H9 (cell line): ENCODE data around the gene ERC1. TPM values are rescaled to one million over a fixed set of nuclear protein-coding genes. Genes with fewer than 3 reads are reported as not detected.

Experiments used
- DNase-seq: peaks from one replicate; pipeline ENCODE4 v3.0.0-alpha.2; 2017
- H2AFZ ChIP-seq: one replicate; pipeline ENCODE4 v1.6.1; 2013; ENCODE audit warnings: mild to moderate bottlenecking, low read length, control low read depth, moderate library complexity
- H2AK5ac ChIP-seq: 2 replicates; pipeline ENCODE4 v1.6.1; 2013; ENCODE audit warnings: low read length, control low read depth, mixed read lengths; ENCODE audit not compliant: insufficient read length
- H2BK120ac ChIP-seq: one replicate; pipeline ENCODE4 v1.6.1; 2013; ENCODE audit warnings: low read depth, mild to moderate bottlenecking, low read length, control low read depth, inconsistent platforms; ENCODE audit not compliant: poor library complexity, severe bottlenecking
- H2BK12ac ChIP-seq: 2 replicates; pipeline ENCODE4 v1.6.1; 2013; ENCODE audit warnings: low read length, control low read depth, mixed read lengths, low read depth; ENCODE audit not compliant: insufficient read length
- H2BK15ac ChIP-seq: 2 replicates; pipeline ENCODE4 v1.6.1; 2013; ENCODE audit warnings: low read depth, low read length, control low read depth
- H2BK20ac ChIP-seq: one replicate; pipeline ENCODE4 v1.6.1; 2013; ENCODE audit warnings: low read depth, mild to moderate bottlenecking, low read length, control low read depth, inconsistent platforms; ENCODE audit not compliant: poor library complexity, severe bottlenecking
- H2BK5ac ChIP-seq: 2 replicates; pipeline ENCODE4 v1.6.1; 2013; ENCODE audit warnings: low read length, control low read depth, mixed read lengths; ENCODE audit not compliant: insufficient read length
- H3K14ac ChIP-seq: 2 replicates; pipeline ENCODE4 v1.6.1; 2013; ENCODE audit warnings: low read length, control low read depth; ENCODE audit not compliant: insufficient read depth
- H3K18ac ChIP-seq: 2 replicates; pipeline ENCODE4 v1.6.1; 2013; ENCODE audit warnings: low read depth, mild to moderate bottlenecking, mixed read lengths, low read length, control low read depth; ENCODE audit not compliant: insufficient read length
- H3K23ac ChIP-seq: 2 replicates; pipeline ENCODE4 v1.6.1; 2013; ENCODE audit warnings: low read length, control low read depth, mixed read lengths, low read depth; ENCODE audit not compliant: insufficient read length
- H3K23me2 ChIP-seq: 2 replicates; pipeline ENCODE4 v1.6.1; 2013; ENCODE audit warnings: low read depth, mild to moderate bottlenecking, mixed read lengths, low read length, control low read depth; ENCODE audit not compliant: insufficient read length, poor library complexity, severe bottlenecking
- H3K27ac ChIP-seq: 2 replicates; pipeline ENCODE4 v1.5.1; 2013; ENCODE audit warnings: low read length, control low read depth, mixed read lengths, low read depth; ENCODE audit not compliant: insufficient read length
- H3K27me3 ChIP-seq: 2 replicates; pipeline ENCODE4 v1.6.1; 2013; ENCODE audit warnings: low read length, control low read depth, inconsistent platforms; ENCODE audit not compliant: insufficient read depth
- H3K4ac ChIP-seq: 2 replicates; pipeline ENCODE4 v1.6.1; 2013; ENCODE audit warnings: low read depth, mild to moderate bottlenecking, control low read depth, inconsistent platforms, low read length, moderate library complexity
- H3K4me1 ChIP-seq: 2 replicates; pipeline ENCODE4 v1.6.1; 2013; ENCODE audit warnings: low read length, control low read depth, inconsistent platforms; ENCODE audit not compliant: insufficient read depth
- H3K4me2 ChIP-seq: 2 replicates; pipeline ENCODE4 v1.6.1; 2013; ENCODE audit warnings: low read length, control low read depth, mixed read lengths; ENCODE audit not compliant: insufficient read length, insufficient read depth
- H3K56ac ChIP-seq: 2 replicates; pipeline ENCODE4 v1.6.1; 2013; ENCODE audit warnings: low read depth, mild to moderate bottlenecking, mixed read lengths, low read length, control low read depth; ENCODE audit not compliant: insufficient read length
- H3K79me1 ChIP-seq: 2 replicates; pipeline ENCODE4 v1.6.1; 2013; ENCODE audit warnings: low read depth, mild to moderate bottlenecking, moderate library complexity, low read length, control low read depth, inconsistent platforms; ENCODE audit not compliant: insufficient read depth, poor library complexity, severe bottlenecking
- H3K79me2 ChIP-seq: 2 replicates; pipeline ENCODE4 v1.6.1; 2013; ENCODE audit warnings: low read length, control low read depth, inconsistent platforms; ENCODE audit not compliant: insufficient read depth
- H3K9ac ChIP-seq: 2 replicates; pipeline ENCODE4 v1.6.1; 2013; ENCODE audit warnings: low read length, control low read depth, mixed read lengths; ENCODE audit not compliant: insufficient read length; ENCODE audit errors: extremely low read depth
- H3K9me3 ChIP-seq: one replicate; pipeline ENCODE4 v1.6.1; 2013; ENCODE audit warnings: low read depth, low read length, inconsistent platforms; ENCODE audit not compliant: control insufficient read depth
- H3T11ph ChIP-seq: one replicate; pipeline ENCODE4 v1.6.1; 2013; ENCODE audit warnings: mild to moderate bottlenecking, low read length, control low read depth, inconsistent platforms
- H4K20me1 ChIP-seq: one replicate; pipeline ENCODE4 v1.6.1; 2013; ENCODE audit not compliant: control insufficient read depth, insufficient read length, insufficient read depth
- H4K5ac ChIP-seq: 2 replicates; pipeline ENCODE4 v1.6.1; 2013; ENCODE audit warnings: low read depth, mild to moderate bottlenecking, mixed read lengths, low read length, control low read depth; ENCODE audit not compliant: insufficient read length
- H4K8ac ChIP-seq: replicated peaks from 2 replicates; pipeline ENCODE4 v1.6.1; 2013; ENCODE audit warnings: low read length, control low read depth, mixed read lengths, low read depth; ENCODE audit not compliant: insufficient read length
- H4K91ac ChIP-seq: 2 replicates; pipeline ENCODE4 v1.6.1; 2013; ENCODE audit warnings: low read depth, mild to moderate bottlenecking, moderate library complexity, mixed read lengths, low read length, control low read depth; ENCODE audit not compliant: insufficient read length
- H3K27ac Mint-ChIP-seq, 3 experiments: 2 replicates in 2 of 3; 3 replicates in 1 of 3; pipeline ENCODE4 v1.8.0; 2020 to 2021; ENCODE audit warnings: mixed read lengths in 3 of 3, mild to moderate bottlenecking in 1 of 3, moderate library complexity in 1 of 3
- H3K27me3 Mint-ChIP-seq: 2 replicates; pipeline ENCODE4 v1.8.0; 2021; ENCODE audit warnings: low read depth, mild to moderate bottlenecking, moderate library complexity, mixed read lengths
- H3K36me3 Mint-ChIP-seq, 3 experiments: 2 replicates in 2 of 3; 3 replicates in 1 of 3; pipeline ENCODE4 v1.8.0; 2020 to 2021; ENCODE audit warnings: low read depth in 3 of 3, mixed read lengths in 3 of 3; ENCODE audit not compliant: insufficient read depth in 1 of 3
- H3K4me1 Mint-ChIP-seq, 2 experiments: 2 replicates each; pipeline ENCODE4 v1.8.0; 2020; ENCODE audit warnings: mixed read lengths in 2 of 2
- H3K4me3 Mint-ChIP-seq, 2 experiments: 2 replicates in 1 of 2; 3 replicates in 1 of 2; pipeline ENCODE4 v1.8.0; 2020 to 2021; ENCODE audit warnings: mild to moderate bottlenecking in 2 of 2, mixed read lengths in 2 of 2, moderate library complexity in 1 of 2
- H3K9me3 Mint-ChIP-seq, 2 experiments: 2 replicates in 1 of 2; 3 replicates in 1 of 2; pipeline ENCODE4 v1.8.0; 2020; ENCODE audit warnings: mild to moderate bottlenecking in 2 of 2, mixed read lengths in 2 of 2, moderate library complexity in 1 of 2
- WGBS: extraction: QIAGEN DNeasy Blood & Tissue Kit; methylation state at CpG from one replicate; pipeline ENCODE4 v1.1.7; 2013; ENCODE audit warnings: missing lambda C conversion rate, low lambda C conversion rate, mixed read lengths; ENCODE audit not compliant: insufficient read length; ENCODE audit errors: extremely low coverage; 5-methylcytosine and 5-hydroxymethylcytosine counted together
- total RNA-seq: library from RNA; stranded (reverse); gene quantifications from 2 replicates; pipeline ENCODE4 v1.2.1, GENCODE V29; 2021
- TF ChIP-seq, protein P1 (sequence below): fragments of 200-600 bp; sonication (generic); conservative IDR thresholded peaks from 3 replicates; pipeline ENCODE4 v1.8.0; 2021; ENCODE audit warnings: antibody characterized with exemption, mild to moderate bottlenecking

ERC1 gene
- total RNA-seq, 1 experiment from 2014 or later = 51.2 TPM

GRCh38 chr12:1006255-1006654, 15.2 kb downstream of the ERC1 start:
- Histone ChIP-seq H3K14ac (no peak overlapping the region), H4K8ac (no peak overlapping the region), H2BK20ac (no peak overlapping the region), H3K27ac (no peak overlapping the region), H4K20me1 (no peaks in the 10 kb centered on the region), H3K4ac (no peak overlapping the region), H3K18ac (no peak overlapping the region), H2AFZ (no peak overlapping the region), H3K23me2 (no peaks in the 10 kb centered on the region), H2BK120ac (no peak overlapping the region), H4K91ac (no peak overlapping the region), H3T11ph (no peak overlapping the region), H3K79me1 (peaks cover 4% of the 10 kb centered on the region), H3K56ac (no peak overlapping the region), H3K9ac (no peak overlapping the region), H4K5ac (no peak overlapping the region), H2AK5ac (no peak overlapping the region), H2BK5ac (no peak overlapping the region), H2BK15ac (no peak overlapping the region), H3K9me3 (no peaks in the 10 kb centered on the region), H3K4me2 (no peak overlapping the region), H3K4me1 (no peaks in the 10 kb centered on the region), H3K79me2 (no peaks in the 10 kb centered on the region; the same call in 1 of the 2 replicates), H3K27me3 (no peaks in the 10 kb centered on the region), H2BK12ac (no peak overlapping the region), H3K23ac (no peak overlapping the region)
- TF ChIP-seq, protein P1, sequence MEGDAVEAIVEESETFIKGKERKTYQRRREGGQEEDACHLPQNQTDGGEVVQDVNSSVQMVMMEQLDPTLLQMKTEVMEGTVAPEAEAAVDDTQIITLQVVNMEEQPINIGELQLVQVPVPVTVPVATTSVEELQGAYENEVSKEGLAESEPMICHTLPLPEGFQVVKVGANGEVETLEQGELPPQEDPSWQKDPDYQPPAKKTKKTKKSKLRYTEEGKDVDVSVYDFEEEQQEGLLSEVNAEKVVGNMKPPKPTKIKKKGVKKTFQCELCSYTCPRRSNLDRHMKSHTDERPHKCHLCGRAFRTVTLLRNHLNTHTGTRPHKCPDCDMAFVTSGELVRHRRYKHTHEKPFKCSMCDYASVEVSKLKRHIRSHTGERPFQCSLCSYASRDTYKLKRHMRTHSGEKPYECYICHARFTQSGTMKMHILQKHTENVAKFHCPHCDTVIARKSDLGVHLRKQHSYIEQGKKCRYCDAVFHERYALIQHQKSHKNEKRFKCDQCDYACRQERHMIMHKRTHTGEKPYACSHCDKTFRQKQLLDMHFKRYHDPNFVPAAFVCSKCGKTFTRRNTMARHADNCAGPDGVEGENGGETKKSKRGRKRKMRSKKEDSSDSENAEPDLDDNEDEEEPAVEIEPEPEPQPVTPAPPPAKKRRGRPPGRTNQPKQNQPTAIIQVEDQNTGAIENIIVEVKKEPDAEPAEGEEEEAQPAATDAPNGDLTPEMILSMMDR = no peak
- DNase-seq = no peak
- no CpG with 5 or more reads among the region's 6 CpGs for WGBS
- Mint-ChIP-seq H3K4me1 (peaks cover 10% of the 10 kb centered on the region in 2 experiments), H3K27ac (peak overlapping the region in 1 of 3 experiments; percentile 91; a peak in 2 of 7 replicates), H3K4me3 (no peak overlapping the region), H3K36me3 (peaks cover 0 to 6% (median 4%) of the 10 kb centered on the region in 3 experiments; a peak in 5 of 7 replicates), H3K9me3 (no peaks in the 10 kb centered on the region), H3K27me3 (no peaks in the 10 kb centered on the region)
